GM08714 (cell line): ENCODE data around the gene UBE2I.
A peak's percentile ranks its signal among the peaks of the same experiment; 100 is the strongest.

Experiments
- H3K4me3 ChIP-seq: fragments of 200-500 bp; sonication (Bioruptor generic); 2 replicates; pipeline ENCODE4 v1.5.1; 2014; ENCODE audit warnings: mild to moderate bottlenecking, low read length, inconsistent platforms
- ZNF274 ChIP-seq: IDR thresholded peaks from 2 replicates; pipeline ENCODE4 v1.6.1; 2012; ENCODE audit warnings: mild to moderate bottlenecking, low read depth, low read length

Gene UBE2I

GRCh38 chr16:1348926-1349325 is 39.5 kb downstream of the UBE2I start:
- no peak overlapping the region for H3K4me3 ChIP-seq
- no peak for TF ChIP-seq ZNF274

- no peak overlapping the region for H3K4me3 ChIP-seq
- no peak for TF ChIP-seq ZNF274
These were observed 39.9 kb downstream of the UBE2I start for GRCh38 chr16:1349351-1349750.

- TF ChIP-seq ZNF274 = no peak
- no peak overlapping the region; the same call in 1 of the 2 replicates for H3K4me3 ChIP-seq
These were observed 40.5 kb downstream of the UBE2I start for GRCh38 chr16:1349951-1350350.

- no peak for TF ChIP-seq ZNF274
- peak overlapping the region; percentile 96 for H3K4me3 ChIP-seq
These were observed 41.3 kb downstream of the UBE2I start for GRCh38 chr16:1350691-1351090.

- no peak for TF ChIP-seq ZNF274
- H3K4me3 ChIP-seq = peak overlapping the region; percentile 96
These were observed 41.8 kb downstream of the UBE2I start for GRCh38 chr16:1351215-1351581.

GRCh38 chr16:1351582-1352362 is 42.3 kb downstream of the UBE2I start, which contains the start of the genes GNPTG and TSR3:
Gene GNPTG, plus strand, starts transcription at chr16:1351931. Its CDS starts 35 bp downstream, at chr16:1351966.
Gene TSR3, minus strand, starts transcription at chr16:1351878. Its CDS starts 74 bp downstream, at chr16:1351804.
- no peak for TF ChIP-seq ZNF274

GRCh38 chr16:1354815-1355540 is 45.5 kb downstream of the UBE2I start:
- no peak overlapping the region for H3K4me3 ChIP-seq
- no peak for TF ChIP-seq ZNF274

More at GRCh38 chr16:1351582-1352362, 42.3 kb downstream of the UBE2I start, which contains the start of the genes GNPTG and TSR3:
- peak within 1 kb of the TSS; percentile 96 for H3K4me3 ChIP-seq

- TF ChIP-seq ZNF274 = no peak
- H3K4me3 ChIP-seq = no peak overlapping the region
These were observed 46.2 kb downstream of the UBE2I start for GRCh38 chr16:1355591-1355990.

GRCh38 chr16:1356061-1356900 is 46.8 kb downstream of the UBE2I start:
- no peak for TF ChIP-seq ZNF274
- H3K4me3 ChIP-seq = no peak overlapping the region

GRCh38 chr16:1357906-1358566 is 48.6 kb downstream of the UBE2I start:
- no peak overlapping the region for H3K4me3 ChIP-seq
- TF ChIP-seq ZNF274 = no peak

- no peak for TF ChIP-seq ZNF274
- no peak overlapping the region for H3K4me3 ChIP-seq
These were observed 52.4 kb downstream of the UBE2I start for GRCh38 chr16:1361685-1362360.

- H3K4me3 ChIP-seq = no peak overlapping the region
These were observed 53.4 kb downstream of the UBE2I start for GRCh38 chr16:1362807-1363206.

GRCh38 chr16:1363501-1364041 is 54.1 kb downstream of the UBE2I start:
- no peak for TF ChIP-seq ZNF274
- H3K4me3 ChIP-seq = no peak overlapping the region

More at GRCh38 chr16:1362807-1363206, 53.4 kb downstream of the UBE2I start:
- no peak for TF ChIP-seq ZNF274

- TF ChIP-seq ZNF274 = no peak
These were observed 55.1 kb downstream of the UBE2I start for GRCh38 chr16:1364510-1364909.

More at GRCh38 chr16:1364510-1364909, 55.1 kb downstream of the UBE2I start:
- H3K4me3 ChIP-seq = no peak overlapping the region
